IPS-18a (cell line): ENCODE measurements around the gene ANGPTL7.
"Not testable (repeated sequence)": the region's sequence is repeated elsewhere in the genome, so short reads cannot be mapped to it uniquely, and the experiment has no call there.

ENCODE experiments used
- H3K27ac ChIP-seq: one replicate; pipeline ENCODE4 v1.5.1; 2013; ENCODE audit warnings: low read length
- H3K27me3 ChIP-seq: one replicate; pipeline ENCODE4 v1.6.1; 2013; ENCODE audit warnings: mild to moderate bottlenecking, low read length; ENCODE audit not compliant: control insufficient read depth, insufficient read depth
- H3K36me3 ChIP-seq: one replicate; pipeline ENCODE4 v1.6.1; 2013; ENCODE audit warnings: low read depth, low read length; ENCODE audit not compliant: control insufficient read depth
- H3K4me1 ChIP-seq: one replicate; pipeline ENCODE4 v1.6.1; 2013; ENCODE audit warnings: low read depth, low read length; ENCODE audit not compliant: control insufficient read depth
- H3K4me3 ChIP-seq: one replicate; pipeline ENCODE4 v1.5.1; 2013; ENCODE audit warnings: low read length
- H3K9ac ChIP-seq: one replicate; pipeline ENCODE4 v1.6.1; 2013; ENCODE audit warnings: mild to moderate bottlenecking, low read length, moderate library complexity
- H3K9me3 ChIP-seq: one replicate; pipeline ENCODE4 v1.6.1; 2013; ENCODE audit warnings: low read depth, low read length; ENCODE audit not compliant: control insufficient read depth

ANGPTL7 gene

GRCh38 chr1:11174261-11174942 lies 14.8 kb upstream of the ANGPTL7 start:
- H3K27me3 ChIP-seq, result no peaks in the 10 kb centered on the region
- H3K4me3 ChIP-seq, result no peak overlapping the region
- H3K9me3 ChIP-seq, result no peaks in the 10 kb centered on the region
- no peaks in the 10 kb centered on the region for H3K4me1 ChIP-seq
- peaks cover 8% of the 10 kb centered on the region for H3K36me3 ChIP-seq
- H3K9ac ChIP-seq, result no peak overlapping the region
- no peak overlapping the region for H3K27ac ChIP-seq

GRCh38 chr1:11175461-11175860 lies 13.7 kb upstream of the ANGPTL7 start:
- Histone ChIP-seq H3K4me3 (no peak overlapping the region), H3K36me3 (peaks cover 8% of the 10 kb centered on the region), H3K9me3 (no peaks in the 10 kb centered on the region), H3K9ac (no peak overlapping the region), H3K27me3 (no peaks in the 10 kb centered on the region), H3K27ac (no peak overlapping the region), H3K4me1 (no peaks in the 10 kb centered on the region)

- Histone ChIP-seq H3K9me3 (no peaks in the 10 kb centered on the region), H3K9ac (no peak overlapping the region), H3K36me3 (peaks cover 8% of the 10 kb centered on the region), H3K4me3 (no peak overlapping the region), H3K27me3 (no peaks in the 10 kb centered on the region), H3K4me1 (no peaks in the 10 kb centered on the region), H3K27ac (no peak overlapping the region)
Observed at GRCh38 chr1:11176081-11176706, 13.0 kb upstream of the ANGPTL7 start.

- H3K27me3 ChIP-seq, result no peaks in the 10 kb centered on the region
- H3K27ac ChIP-seq, result no peak overlapping the region
- H3K4me1 ChIP-seq, result no peaks in the 10 kb centered on the region
- no peak overlapping the region for H3K9ac ChIP-seq
- H3K4me3 ChIP-seq, result no peak overlapping the region
- H3K36me3 ChIP-seq, result peaks cover 13% of the 10 kb centered on the region
- H3K9me3 ChIP-seq, result no peaks in the 10 kb centered on the region
Observed at GRCh38 chr1:11178021-11179015, 10.8 kb upstream of the ANGPTL7 start.

GRCh38 chr1:11179125-11179524 lies 10.0 kb upstream of the ANGPTL7 start:
- Histone ChIP-seq H3K27ac (no peak overlapping the region), H3K36me3 (peaks cover 13% of the 10 kb centered on the region), H3K27me3 (no peaks in the 10 kb centered on the region), H3K4me1 (no peaks in the 10 kb centered on the region), H3K4me3 (no peak overlapping the region), H3K9me3 (no peaks in the 10 kb centered on the region), H3K9ac (no peak overlapping the region)

- not testable (repeated sequence) for H3K27me3 ChIP-seq, H3K27ac ChIP-seq, H3K4me3 ChIP-seq, H3K9ac ChIP-seq, H3K9me3 ChIP-seq, H3K4me1 ChIP-seq
- H3K36me3 ChIP-seq, result peaks cover 13% of the 10 kb centered on the region
Observed at GRCh38 chr1:11179749-11180148, 9.4 kb upstream of the ANGPTL7 start.

- Histone ChIP-seq H3K27ac (no peak overlapping the region), H3K9ac (no peak overlapping the region), H3K36me3 (peaks cover 13% of the 10 kb centered on the region), H3K4me3 (no peak overlapping the region), H3K4me1 (no peaks in the 10 kb centered on the region), H3K9me3 (no peaks in the 10 kb centered on the region), H3K27me3 (no peaks in the 10 kb centered on the region)
Observed at GRCh38 chr1:11180342-11180744, 8.8 kb upstream of the ANGPTL7 start.

- Histone ChIP-seq H3K4me3 (no peak overlapping the region), H3K27me3 (no peaks in the 10 kb centered on the region), H3K9me3 (no peaks in the 10 kb centered on the region), H3K27ac (no peak overlapping the region), H3K4me1 (no peaks in the 10 kb centered on the region), H3K9ac (no peak overlapping the region), H3K36me3 (peaks cover 17% of the 10 kb centered on the region)
Observed at GRCh38 chr1:11182884-11183283, 6.3 kb upstream of the ANGPTL7 start.

GRCh38 chr1:11184973-11185372 lies 4.2 kb upstream of the ANGPTL7 start:
- Histone ChIP-seq H3K27ac (no peak overlapping the region), H3K4me3 (no peak overlapping the region), H3K9me3 (no peaks in the 10 kb centered on the region), H3K27me3 (no peaks in the 10 kb centered on the region), H3K9ac (no peak overlapping the region), H3K4me1 (no peaks in the 10 kb centered on the region), H3K36me3 (peaks cover 18% of the 10 kb centered on the region)

- Histone ChIP-seq H3K36me3 (peaks cover 34% of the 10 kb centered on the region), H3K27me3 (no peaks in the 10 kb centered on the region), H3K9me3 (no peaks in the 10 kb centered on the region), H3K4me3 (no peak overlapping the region), H3K4me1 (no peaks in the 10 kb centered on the region), H3K9ac (no peak overlapping the region), H3K27ac (no peak overlapping the region)
Observed at GRCh38 chr1:11187000-11187399, 2.2 kb upstream of the ANGPTL7 start.

GRCh38 chr1:11187494-11187893 lies 1.7 kb upstream of the ANGPTL7 start:
- H3K9me3 ChIP-seq, result no peaks in the 10 kb centered on the region
- H3K9ac ChIP-seq, result no peak overlapping the region
- no peak overlapping the region for H3K27ac ChIP-seq
- H3K36me3 ChIP-seq, result peaks cover 35% of the 10 kb centered on the region
- no peak overlapping the region for H3K4me3 ChIP-seq
- H3K27me3 ChIP-seq, result no peaks in the 10 kb centered on the region
- no peaks in the 10 kb centered on the region for H3K4me1 ChIP-seq
